Measurements from ENCODE around the gene MARVELD1.
A peak's percentile ranks its signal among the peaks of the same experiment; 100 is the strongest.

- peak; percentile 15; the same call in 2 of the 3 replicates for TF ChIP-seq CTCF (IDR thresholded peaks at IDR 0.05)
- TF ChIP-seq ZNF302 (CRISPR knock-in tag; IDR thresholded peaks at IDR 0.05): no peak
- TF ChIP-seq JUN (IDR thresholded peaks at IDR 0.05): no peak
- no peak for TF ChIP-seq POLR2AphosphoS2 (conservative IDR thresholded peaks at IDR 0.05; ENCODE audit: low read length)
- no peak for TF ChIP-seq REST (IDR thresholded peaks at IDR 0.05)
- TF ChIP-seq, protein P1, sequence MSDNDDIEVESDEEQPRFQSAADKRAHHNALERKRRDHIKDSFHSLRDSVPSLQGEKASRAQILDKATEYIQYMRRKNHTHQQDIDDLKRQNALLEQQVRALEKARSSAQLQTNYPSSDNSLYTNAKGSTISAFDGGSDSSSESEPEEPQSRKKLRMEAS (IDR thresholded peaks at IDR 0.05): no peak
- TF ChIP-seq RAD21 (conservative IDR thresholded peaks at IDR 0.05 in 1 of 2, IDR thresholded peaks at IDR 0.05 in 1 of 2): peak; percentile 15 to 32; a peak in 2 of 5 replicates
- TF ChIP-seq TFCP2L1 (CRISPR knock-in tag; IDR thresholded peaks at IDR 0.05): no peak
- no peak for TF ChIP-seq ESRRA (IDR thresholded peaks at IDR 0.05; ENCODE audit: borderline replicate concordance, low read length)
These were observed 27.1 kb upstream of the MARVELD1 start for GRCh38 chr10:97686301-97686961.
